DMS114 treated with DMSO at 0.1 percent for 48 hours (cell line): ENCODE data around the gene OMA1.

Experiments
- DNase-seq: peaks from one replicate; lab custom pipeline; 2025; ENCODE audit not compliant: unreplicated experiment; lab: John Stamatoyannopoulos, UW

Gene OMA1

GRCh38 chr1:58432851-58433668 is 113.5 kb downstream of the OMA1 start:
- DNase-seq, result no peak

GRCh38 chr1:58431901-58432620 is 114.5 kb downstream of the OMA1 start:
- DNase-seq, result no peak
